RWPE2 (cell line): Measurements from ENCODE around the gene LSMEM2.
A peak's percentile ranks its signal among the peaks of the same experiment; 100 is the strongest.

Experiments used
- ATAC-seq: fragments of 200-7000 bp; cut with Tn5 transposase; 3 replicates; pipeline ENCODE4 v1.9.1; 2021; ENCODE audit warnings: low read depth
- DNase-seq: peaks from one replicate; pipeline ENCODE4 v3.0.0-alpha.2; 2020; ENCODE audit warnings: low spot score
- H3K27ac ChIP-seq: fragments of 450-650 bp; 2 replicates; pipeline ENCODE4 v1.5.1; 2017; ENCODE audit warnings: mild to moderate bottlenecking; ENCODE audit not compliant: poor library complexity, severe bottlenecking
- H3K27me3 ChIP-seq: fragments of 250-450 bp; sonication (Bioruptor Pico); 2 replicates; pipeline ENCODE4 v1.5.1; 2021; ENCODE audit warnings: mild to moderate bottlenecking, moderate library complexity; ENCODE audit not compliant: insufficient read depth, poor library complexity, severe bottlenecking
- H3K36me3 ChIP-seq: fragments of 250-450 bp; sonication (Bioruptor Pico); 2 replicates; pipeline ENCODE4 v1.5.1; 2020; ENCODE audit warnings: low read depth, mild to moderate bottlenecking, moderate library complexity
- H3K4me1 ChIP-seq: fragments of 250-450 bp; sonication (Bioruptor Pico); 2 replicates; pipeline ENCODE4 v1.5.1; 2021; ENCODE audit warnings: mild to moderate bottlenecking, moderate library complexity; ENCODE audit not compliant: insufficient read depth, poor library complexity, severe bottlenecking
- H3K4me3 ChIP-seq: fragments of 250-450 bp; sonication (Bioruptor Pico); 2 replicates; pipeline ENCODE4 v1.5.1; 2021; ENCODE audit warnings: mild to moderate bottlenecking, moderate library complexity; ENCODE audit not compliant: severe bottlenecking
- H3K9me3 ChIP-seq: fragments of 250-450 bp; sonication (Bioruptor Pico); 2 replicates; pipeline ENCODE4 v1.5.1; 2021; ENCODE audit warnings: mild to moderate bottlenecking, moderate library complexity; ENCODE audit not compliant: severe bottlenecking
- CTCF ChIP-seq: fragments of 450-650 bp; IDR thresholded peaks from one replicate; pipeline ENCODE4 v1.5.1; 2017; ENCODE audit warnings: mild to moderate bottlenecking, moderate library complexity; ENCODE audit not compliant: poor library complexity, severe bottlenecking

The LSMEM2 gene

GRCh38 chr3:50318615-50319014 lies 39.7 kb downstream of the LSMEM2 start:
- no peaks in the 10 kb centered on the region for H3K27me3 ChIP-seq
- H3K9me3 ChIP-seq: no peaks in the 10 kb centered on the region
- ATAC-seq: no peak
- no peak for TF ChIP-seq CTCF
- peaks cover 36% of the 10 kb centered on the region for H3K36me3 ChIP-seq
- peaks cover 19% of the 10 kb centered on the region for H3K4me1 ChIP-seq
- no peak overlapping the region for H3K4me3 ChIP-seq
- H3K27ac ChIP-seq: peak overlapping the region; percentile 87
- DNase-seq: peak; percentile 46

- ATAC-seq (no peak), DNase-seq (peak; percentile 38)
- no peak for TF ChIP-seq CTCF
- H3K36me3 ChIP-seq: peaks cover 36% of the 10 kb centered on the region
- H3K27me3 ChIP-seq: no peaks in the 10 kb centered on the region
- H3K9me3 ChIP-seq: no peaks in the 10 kb centered on the region
- H3K4me1 ChIP-seq: peaks cover 19% of the 10 kb centered on the region
- H3K27ac ChIP-seq: peak overlapping the region; percentile 59
- H3K4me3 ChIP-seq: no peak overlapping the region
Measured at GRCh38 chr3:50319181-50319893, 40.5 kb downstream of the LSMEM2 start.

- Histone ChIP-seq H3K27ac (peak overlapping the region; percentile 59), H3K9me3 (no peaks in the 10 kb centered on the region), H3K4me1 (peaks cover 19% of the 10 kb centered on the region), H3K36me3 (peaks cover 43% of the 10 kb centered on the region), H3K4me3 (peak overlapping the region; percentile 83), H3K27me3 (no peaks in the 10 kb centered on the region)
- no peak for ATAC-seq
- DNase-seq: peak; percentile 60
- TF ChIP-seq CTCF: peak; percentile 8
Measured at GRCh38 chr3:50319894-50320625, 41.2 kb downstream of the LSMEM2 start.

- peaks cover 39% of the 10 kb centered on the region for H3K36me3 ChIP-seq
- peak overlapping the region; percentile 83 for H3K4me3 ChIP-seq
- TF ChIP-seq CTCF: no peak
- peak overlapping the region; percentile 59 for H3K27ac ChIP-seq
- H3K9me3 ChIP-seq: no peaks in the 10 kb centered on the region
- DNase-seq (peak; percentile 67), ATAC-seq (peak; percentile 17; the same call in 2 of the 3 replicates)
- peaks cover 18% of the 10 kb centered on the region for H3K4me1 ChIP-seq
- no peaks in the 10 kb centered on the region for H3K27me3 ChIP-seq
Measured at GRCh38 chr3:50320853-50321335, 42.0 kb downstream of the LSMEM2 start.
